ENCODE results near the gene IL34. TPM values are rescaled to one million over a fixed set of nuclear protein-coding genes. Genes with fewer than 3 reads are reported as not detected.

The IL34 gene
- polyA plus RNA-seq, 4 donors = 1.5 to 25.2 (median 6.5) TPM; not detected in 1

- no peak for FAIRE-seq
- DNase-seq = no peak
- Histone ChIP-seq H3K27me3 (ENCODE audit: control insufficient read depth in 3 of 3, insufficient read depth in 3 of 3, low read length in 3 of 3) (no peaks in the 10 kb centered on the region), H3K9me3 (ENCODE audit: control insufficient read depth in 2 of 2, insufficient read depth in 1 of 2, low read depth in 1 of 2, low read length in 1 of 2) (no peaks in the 10 kb centered on the region), H3K27ac (ENCODE audit: low read depth in 1 of 3, low read length in 2 of 3) (no peak overlapping the region), H3K4me3 (ENCODE audit: low read depth in 1 of 3, low read length in 3 of 3) (no peak overlapping the region), H3K36me3 (ENCODE audit: control insufficient read depth in 3 of 3, insufficient read depth in 2 of 3, low read depth in 1 of 3, low read length in 3 of 3) (peaks cover 0 to 66% (median 7%) of the 10 kb centered on the region in 3 donors), H3K4me1 (ENCODE audit: control insufficient read depth in 3 of 3, insufficient read depth in 2 of 3, low read depth in 1 of 3, low read length in 2 of 3) (peaks cover 0 to 16% (median 0%) of the 10 kb centered on the region in 3 donors)
- 71 to 81% (median 75%) methylated on average over 18 of the region's 18 CpGs for WGBS, 3 donors
These were observed 34.4 kb downstream of the IL34 start for GRCh38 chr16:70680495-70681381.

DNA sequence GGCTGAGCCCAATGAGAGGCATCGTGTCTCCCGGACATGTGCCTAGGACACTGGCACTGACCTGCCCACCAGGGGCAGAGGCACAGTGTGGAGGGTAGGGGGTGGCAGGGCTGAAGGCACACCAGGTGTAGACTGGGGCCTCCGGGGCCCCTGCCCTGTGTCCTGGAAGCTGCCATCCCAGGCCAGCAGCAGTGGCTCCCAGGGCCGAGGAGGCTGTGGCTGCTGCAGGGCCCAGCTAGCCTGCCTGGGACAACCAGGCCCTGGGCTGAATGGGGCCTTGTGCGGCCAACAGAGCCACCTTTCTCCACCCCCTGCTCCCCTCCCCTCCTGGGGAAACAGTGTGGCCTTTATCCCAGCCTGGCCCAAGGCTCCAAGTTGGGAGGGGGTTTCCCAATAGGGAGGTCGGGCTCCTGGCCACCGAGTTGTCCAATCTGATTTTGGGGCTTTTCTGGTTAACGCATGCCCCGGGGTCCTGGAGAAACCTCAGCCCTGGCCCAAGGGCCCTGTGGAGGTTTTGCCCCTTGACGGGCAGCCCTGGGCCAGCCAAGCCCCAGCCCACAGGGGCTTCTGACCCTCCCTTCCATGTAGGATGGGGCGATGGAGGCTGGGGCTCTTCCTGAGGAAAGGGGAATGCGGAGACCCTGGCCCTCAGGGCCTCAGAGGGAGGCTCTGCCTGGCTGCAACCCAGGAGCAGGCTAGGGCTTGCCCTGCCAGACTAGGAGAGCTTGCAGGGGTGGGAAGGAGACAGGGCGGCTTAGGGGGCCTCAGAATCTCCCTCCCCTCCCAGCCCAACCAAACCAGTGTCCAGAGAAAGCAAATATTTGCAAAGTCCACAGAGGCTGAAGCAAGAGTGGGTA lies 35.3 kb downstream of the IL34 start:
- 72 to 84% (median 81%) methylated on average over 13 of the region's 13 CpGs for WGBS, 3 donors
- H3K4me1 ChIP-seq (ENCODE audit: control insufficient read depth in 3 of 3, insufficient read depth in 2 of 3, low read depth in 1 of 3, low read length in 2 of 3) = peaks cover 0 to 20% (median 3%) of the 10 kb centered on the region in 3 donors
- H3K4me3 ChIP-seq (ENCODE audit: low read depth in 1 of 3, low read length in 3 of 3) = no peak overlapping the region
- H3K9me3 ChIP-seq (ENCODE audit: control insufficient read depth in 2 of 2, insufficient read depth in 1 of 2, low read depth in 1 of 2, low read length in 1 of 2) = no peaks in the 10 kb centered on the region
- FAIRE-seq (no peak), DNase-seq (no peak)
- H3K27me3 ChIP-seq (ENCODE audit: control insufficient read depth in 3 of 3, insufficient read depth in 3 of 3, low read length in 3 of 3) = no peaks in the 10 kb centered on the region
- peaks cover 0 to 59% (median 2%) of the 10 kb centered on the region in 3 donors for H3K36me3 ChIP-seq (ENCODE audit: control insufficient read depth in 3 of 3, insufficient read depth in 2 of 3, low read depth in 1 of 3, low read length in 3 of 3)
- peak overlapping the region in 1 of 3 donors; percentile 36 for H3K27ac ChIP-seq (ENCODE audit: low read depth in 1 of 3, low read length in 2 of 3)

DNA sequence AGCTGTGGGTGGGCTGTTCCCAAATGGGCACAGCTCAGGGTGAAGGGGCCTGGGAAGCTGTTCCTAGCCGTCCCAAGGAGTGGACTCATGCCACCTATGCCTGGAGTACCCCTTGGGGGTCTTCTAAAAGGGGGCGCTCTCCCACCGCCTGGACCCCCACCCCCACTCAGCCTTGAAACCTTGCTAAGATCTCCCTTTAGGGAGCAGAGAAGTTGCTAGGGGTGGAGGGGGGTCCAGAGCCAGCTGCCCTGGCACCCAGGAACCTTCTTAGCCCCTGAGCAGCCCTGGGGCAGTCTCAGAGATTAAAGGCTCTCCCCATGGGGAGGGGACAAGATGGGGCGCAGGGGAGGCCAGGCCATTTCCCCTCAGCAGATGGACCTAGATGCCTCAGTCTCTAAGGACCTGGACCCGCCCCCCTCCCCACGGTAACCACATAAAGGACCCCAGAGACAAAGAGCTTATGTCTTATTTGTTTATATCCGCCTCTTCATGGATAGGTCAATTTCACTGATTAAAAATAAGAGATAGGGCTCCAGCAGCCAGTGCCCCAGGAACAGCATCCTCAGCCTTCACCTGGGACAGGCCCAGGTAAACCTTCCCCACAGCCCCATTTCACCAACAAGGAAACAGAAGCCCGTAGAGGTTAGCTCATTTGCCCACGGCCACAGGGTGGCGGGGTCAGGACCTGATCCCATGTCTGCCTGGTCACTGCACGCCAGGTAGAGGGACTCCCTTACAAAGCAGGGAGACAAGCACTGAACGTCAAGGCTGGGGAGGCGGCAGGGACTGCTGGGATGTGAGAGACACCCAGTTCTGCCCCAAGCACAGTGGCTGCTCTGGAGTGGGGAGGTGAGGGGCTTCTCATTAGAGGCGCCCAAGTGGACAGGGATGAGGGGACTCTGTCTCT lies 36.1 kb downstream of the IL34 start:
- Histone ChIP-seq H3K9me3 (ENCODE audit: control insufficient read depth in 2 of 2, insufficient read depth in 1 of 2, low read depth in 1 of 2, low read length in 1 of 2) (no peaks in the 10 kb centered on the region), H3K4me3 (ENCODE audit: low read depth in 1 of 3, low read length in 3 of 3) (no peak overlapping the region), H3K27me3 (ENCODE audit: control insufficient read depth in 3 of 3, insufficient read depth in 3 of 3, low read length in 3 of 3) (no peaks in the 10 kb centered on the region), H3K36me3 (ENCODE audit: control insufficient read depth in 3 of 3, insufficient read depth in 2 of 3, low read depth in 1 of 3, low read length in 3 of 3) (peaks cover 0 to 57% (median 0%) of the 10 kb centered on the region in 3 donors), H3K4me1 (ENCODE audit: control insufficient read depth in 3 of 3, insufficient read depth in 2 of 3, low read depth in 1 of 3, low read length in 2 of 3) (peaks cover 0 to 29% (median 3%) of the 10 kb centered on the region in 3 donors), H3K27ac (ENCODE audit: low read depth in 1 of 3, low read length in 2 of 3) (peak overlapping the region in 1 of 3 donors; percentile 36)
- no peak for FAIRE-seq
- WGBS, 3 donors = 74 to 79% (median 76%) methylated on average over 14 of the region's 14 CpGs
- DNase-seq = no peak

DNA sequence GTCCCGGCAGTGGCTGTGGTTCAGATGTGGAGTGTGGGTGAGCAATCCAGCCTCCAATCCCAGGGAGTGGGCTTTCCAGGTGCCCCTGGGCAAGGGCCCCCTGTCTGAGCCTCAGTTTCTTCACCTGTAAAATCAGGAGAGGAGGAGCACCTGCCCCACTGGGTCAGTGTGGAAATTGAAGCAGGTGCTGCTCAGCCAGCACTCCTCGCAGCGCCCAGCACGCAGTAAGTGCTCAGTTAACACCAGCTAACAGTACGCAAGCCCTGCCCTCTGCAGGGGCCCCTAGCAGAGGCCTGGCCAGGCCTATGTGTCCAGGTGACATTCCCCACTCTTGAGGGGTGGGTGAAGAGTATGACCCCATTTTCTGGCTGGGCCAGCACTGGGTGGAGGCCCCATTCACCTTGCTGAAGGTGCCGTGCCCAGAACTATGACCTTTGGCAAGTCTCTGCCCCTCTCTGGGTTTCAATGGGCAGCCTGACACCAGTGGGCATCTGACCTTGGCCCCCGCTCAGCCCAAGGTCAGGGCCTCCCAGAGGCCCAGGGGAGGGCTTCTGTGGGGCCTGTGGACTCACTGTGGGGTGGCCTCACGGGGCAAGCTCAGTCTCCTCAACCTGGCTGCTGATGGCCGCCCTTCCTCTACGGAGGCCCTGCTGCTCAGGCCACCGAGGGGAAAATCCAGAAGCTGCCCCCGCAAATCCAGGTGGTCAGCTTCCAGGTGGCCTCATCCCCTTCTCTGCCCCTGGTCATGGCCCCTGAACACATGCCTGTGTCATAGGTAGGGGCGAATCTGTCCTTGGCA lies 37.0 kb downstream of the IL34 start:
- peaks cover 0 to 38% (median 3%) of the 10 kb centered on the region in 3 donors for H3K4me1 ChIP-seq (ENCODE audit: control insufficient read depth in 3 of 3, insufficient read depth in 2 of 3, low read depth in 1 of 3, low read length in 2 of 3)
- H3K27me3 ChIP-seq (ENCODE audit: control insufficient read depth in 3 of 3, insufficient read depth in 3 of 3, low read length in 3 of 3) = no peaks in the 10 kb centered on the region
- H3K36me3 ChIP-seq (ENCODE audit: control insufficient read depth in 3 of 3, insufficient read depth in 2 of 3, low read depth in 1 of 3, low read length in 3 of 3) = peaks cover 0 to 57% (median 0%) of the 10 kb centered on the region in 3 donors
- FAIRE-seq (no peak), DNase-seq (no peak)
- H3K4me3 ChIP-seq (ENCODE audit: low read depth in 1 of 3, low read length in 3 of 3) = no peak overlapping the region
- no peaks in the 10 kb centered on the region for H3K9me3 ChIP-seq (ENCODE audit: control insufficient read depth in 2 of 2, insufficient read depth in 1 of 2, low read depth in 1 of 2, low read length in 1 of 2)
- no peak overlapping the region for H3K27ac ChIP-seq (ENCODE audit: low read depth in 1 of 3, low read length in 2 of 3)
- 83 to 91% (median 86%) methylated on average over 12 to 13 of the region's 13 CpGs for WGBS, 3 donors

DNA sequence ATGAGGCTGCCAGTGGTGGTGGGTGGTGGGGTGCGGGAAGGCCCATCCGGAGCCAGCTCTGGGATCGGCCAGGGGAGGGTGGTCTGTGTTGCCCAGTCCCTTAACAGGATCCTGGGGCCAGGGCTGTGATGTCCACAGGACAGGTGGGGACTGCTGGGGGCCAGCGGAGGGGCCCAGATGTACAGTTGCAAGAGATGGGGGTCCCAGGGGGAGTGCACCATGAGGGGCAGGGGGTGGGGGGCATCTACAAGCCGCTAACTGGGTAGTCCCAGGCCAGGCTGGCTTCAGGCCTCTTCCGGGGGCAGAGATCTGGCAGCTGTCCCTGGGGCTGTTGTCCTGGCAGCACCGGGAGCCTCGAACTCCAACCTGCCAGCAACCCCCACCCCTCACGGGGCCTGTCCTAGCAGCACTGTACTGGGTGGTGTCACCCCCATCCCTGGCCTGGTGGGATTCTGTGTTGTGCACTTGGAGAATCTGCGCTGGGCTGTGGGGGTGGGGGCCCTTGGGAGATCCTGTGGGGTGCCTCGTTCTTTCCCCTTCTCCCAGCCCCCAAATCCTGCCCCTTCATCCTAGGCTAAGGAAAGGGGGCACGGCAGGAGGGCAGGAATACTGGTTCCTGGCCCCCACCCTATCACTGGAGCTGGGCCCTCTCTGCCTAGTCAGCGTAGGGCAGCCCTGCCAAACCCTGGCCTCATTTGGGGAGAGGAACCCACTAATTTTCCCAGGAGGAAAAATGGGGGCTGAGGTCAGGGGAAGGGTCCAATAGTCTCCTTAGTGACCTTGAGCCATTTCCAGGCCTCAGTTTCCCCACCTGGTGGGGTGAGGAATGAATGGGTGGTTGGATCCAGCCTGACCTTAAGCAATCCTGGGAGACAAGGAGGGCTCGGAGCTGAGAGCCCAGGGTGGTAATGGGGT lies 38.0 kb downstream of the IL34 start:
- Histone ChIP-seq H3K36me3 (ENCODE audit: control insufficient read depth in 3 of 3, insufficient read depth in 2 of 3, low read depth in 1 of 3, low read length in 3 of 3) (peaks cover 0 to 53% (median 0%) of the 10 kb centered on the region in 3 donors), H3K27ac (ENCODE audit: low read depth in 1 of 3, low read length in 2 of 3) (peak overlapping the region in 1 of 3 donors; percentile 31), H3K9me3 (ENCODE audit: control insufficient read depth in 2 of 2, insufficient read depth in 1 of 2, low read depth in 1 of 2, low read length in 1 of 2) (no peaks in the 10 kb centered on the region), H3K4me1 (ENCODE audit: control insufficient read depth in 3 of 3, insufficient read depth in 2 of 3, low read depth in 1 of 3, low read length in 2 of 3) (peaks cover 0 to 48% (median 3%) of the 10 kb centered on the region in 3 donors), H3K27me3 (ENCODE audit: control insufficient read depth in 3 of 3, insufficient read depth in 3 of 3, low read length in 3 of 3) (no peaks in the 10 kb centered on the region), H3K4me3 (ENCODE audit: low read depth in 1 of 3, low read length in 3 of 3) (peak overlapping the region; percentile 50 to 84 (median 63))
- FAIRE-seq (no peak), DNase-seq (no peak)
- 59 to 83% (median 73%) methylated on average over 13 to 14 of the region's 14 CpGs for WGBS, 3 donors

DNA sequence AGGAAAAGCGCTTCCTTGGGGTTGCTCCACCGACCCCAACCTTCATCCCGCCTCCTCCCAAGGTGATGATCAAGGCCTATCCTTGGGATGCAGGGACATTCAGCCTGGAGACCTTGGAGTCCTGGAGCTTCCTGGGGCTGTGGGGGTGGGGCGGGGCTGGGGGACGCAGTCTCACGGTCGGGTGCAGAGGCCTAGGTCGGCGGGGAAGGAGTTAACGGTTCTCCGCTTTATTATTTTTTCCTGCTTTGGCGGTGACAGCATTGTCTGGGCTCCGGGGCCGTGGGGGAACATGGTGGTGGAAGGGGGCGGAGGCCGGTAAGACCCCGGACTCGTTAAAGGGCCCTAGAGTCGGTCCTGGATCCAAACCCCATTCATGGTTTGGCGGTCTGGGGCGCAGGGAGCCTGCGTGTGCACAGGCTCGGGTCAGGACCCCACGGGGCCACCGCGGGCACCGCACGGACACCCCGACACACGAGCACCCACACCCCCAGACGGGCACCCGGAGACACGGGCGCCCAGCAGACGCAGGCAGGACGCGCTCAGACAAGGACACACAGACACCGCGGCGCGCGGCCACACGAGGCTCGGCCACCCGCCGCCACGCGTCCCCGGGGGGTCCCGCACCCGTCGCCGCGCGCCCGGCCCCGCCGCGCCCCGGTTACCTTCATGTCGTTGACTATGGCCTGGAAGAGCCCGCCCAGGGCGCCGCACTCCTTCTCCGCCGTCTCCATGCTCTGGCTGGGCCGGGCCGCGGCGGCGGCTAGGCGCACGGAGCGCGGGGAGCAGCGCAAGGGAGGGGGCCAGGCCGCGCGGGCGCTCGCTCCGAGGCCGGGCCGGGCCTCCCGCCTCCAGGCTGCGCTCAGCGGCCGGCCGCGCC lies 38.9 kb downstream of the IL34 start:
- H3K9me3 ChIP-seq (ENCODE audit: control insufficient read depth in 2 of 2, insufficient read depth in 1 of 2, low read depth in 1 of 2, low read length in 1 of 2) = no peaks in the 10 kb centered on the region
- peak overlapping the region in 2 of 3 donors; percentile 23 to 48 for H3K27ac ChIP-seq (ENCODE audit: low read depth in 1 of 3, low read length in 2 of 3)
- H3K4me3 ChIP-seq (ENCODE audit: low read depth in 1 of 3, low read length in 3 of 3) = peak overlapping the region; percentile 50 to 84 (median 63)
- WGBS, 3 donors = 3 to 8% (median 3%) methylated on average over 33 to 90 of the region's 90 CpGs
- FAIRE-seq = no peak
- DNase-seq = peak in 1 of 2 donors; percentile 69
- no peaks in the 10 kb centered on the region for H3K27me3 ChIP-seq (ENCODE audit: control insufficient read depth in 3 of 3, insufficient read depth in 3 of 3, low read length in 3 of 3)
- peaks cover 0 to 56% (median 0%) of the 10 kb centered on the region in 3 donors for H3K36me3 ChIP-seq (ENCODE audit: control insufficient read depth in 3 of 3, insufficient read depth in 2 of 3, low read depth in 1 of 3, low read length in 3 of 3)
- peaks cover 0 to 53% (median 3%) of the 10 kb centered on the region in 3 donors for H3K4me1 ChIP-seq (ENCODE audit: control insufficient read depth in 3 of 3, insufficient read depth in 2 of 3, low read depth in 1 of 3, low read length in 2 of 3)
